Measurements from ENCODE around the gene PRKAR2B.
"Not testable (repeated sequence)": the region's sequence is repeated elsewhere in the genome, so short reads cannot be mapped to it uniquely, and the experiment has no call there.

PRKAR2B gene

GRCh38 chr7:107080099-107080505 lies 35.6 kb downstream of the PRKAR2B start:
- Histone ChIP-seq H3K27ac (ENCODE audit: low read length) (no peak overlapping the region), H3K27me3 (ENCODE audit: control insufficient read depth in 1 of 2, insufficient read depth in 2 of 2, low read length in 2 of 2) (no peaks in the 10 kb centered on the region), H3K4me1 (ENCODE audit: control insufficient read depth, insufficient read depth, low read length) (no peaks in the 10 kb centered on the region), H3K36me3 (ENCODE audit: control insufficient read depth in 2 of 2, insufficient read depth in 2 of 2, low read length in 2 of 2) (no peaks in the 10 kb centered on the region), H3K9ac (ENCODE audit: low read length in 2 of 2) (no peak overlapping the region), H3K9me3 (ENCODE audit: control insufficient read depth in 2 of 2, low read length in 2 of 2) (no peaks in the 10 kb centered on the region), H3K4me3 (ENCODE audit: low read length in 2 of 2) (no peak overlapping the region)

- Histone ChIP-seq H3K4me3 (ENCODE audit: low read length in 2 of 2) (no peak overlapping the region), H3K9ac (ENCODE audit: low read length in 2 of 2) (no peak overlapping the region), H3K27ac (ENCODE audit: low read length) (no peak overlapping the region), H3K36me3 (ENCODE audit: control insufficient read depth in 2 of 2, insufficient read depth in 2 of 2, low read length in 2 of 2) (no peaks in the 10 kb centered on the region), H3K9me3 (ENCODE audit: control insufficient read depth in 2 of 2, low read length in 2 of 2) (no peaks in the 10 kb centered on the region), H3K27me3 (ENCODE audit: control insufficient read depth in 1 of 2, insufficient read depth in 2 of 2, low read length in 2 of 2) (no peaks in the 10 kb centered on the region), H3K4me1 (ENCODE audit: control insufficient read depth, insufficient read depth, low read length) (no peaks in the 10 kb centered on the region)
Measured at GRCh38 chr7:107080533-107080932, 36.0 kb downstream of the PRKAR2B start.

DNA sequence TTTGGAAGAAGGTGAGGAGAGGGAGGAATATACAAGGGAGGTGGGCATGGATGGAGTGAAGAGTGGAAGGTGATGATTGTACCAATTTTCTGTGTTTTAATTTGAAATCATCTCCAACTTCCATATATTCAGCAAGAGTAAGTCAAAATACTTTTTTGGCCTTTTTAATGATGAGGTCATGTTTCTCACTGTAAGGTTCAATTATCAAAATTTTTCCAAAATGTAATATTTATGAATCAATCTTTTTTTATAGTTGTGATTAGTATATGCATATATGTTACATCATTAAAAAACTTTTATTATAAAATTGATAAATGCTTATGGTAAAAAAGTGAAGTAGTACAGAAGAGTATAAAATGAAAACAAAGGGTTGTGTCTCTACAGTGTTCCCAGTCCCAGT lies 40.7 kb downstream of the PRKAR2B start:
- Histone ChIP-seq H3K4me1 (ENCODE audit: control insufficient read depth, insufficient read depth, low read length) (no peaks in the 10 kb centered on the region), H3K27me3 (ENCODE audit: control insufficient read depth in 1 of 2, insufficient read depth in 2 of 2, low read length in 2 of 2) (no peaks in the 10 kb centered on the region), H3K9me3 (ENCODE audit: control insufficient read depth in 2 of 2, low read length in 2 of 2) (no peaks in the 10 kb centered on the region), H3K27ac (ENCODE audit: low read length) (no peak overlapping the region), H3K36me3 (ENCODE audit: control insufficient read depth in 2 of 2, insufficient read depth in 2 of 2, low read length in 2 of 2) (no peaks in the 10 kb centered on the region), H3K9ac (ENCODE audit: low read length in 2 of 2) (no peak overlapping the region), H3K4me3 (ENCODE audit: low read length in 2 of 2) (no peak overlapping the region)

GRCh38 chr7:107089627-107090026 lies 45.1 kb downstream of the PRKAR2B start:
- Histone ChIP-seq H3K4me1 (ENCODE audit: control insufficient read depth, insufficient read depth, low read length) (no peaks in the 10 kb centered on the region), H3K27ac (ENCODE audit: low read length) (no peak overlapping the region), H3K9ac (ENCODE audit: low read length in 2 of 2) (no peak overlapping the region), H3K4me3 (ENCODE audit: low read length in 2 of 2) (no peak overlapping the region), H3K36me3 (ENCODE audit: control insufficient read depth in 2 of 2, insufficient read depth in 2 of 2, low read length in 2 of 2) (no peaks in the 10 kb centered on the region), H3K9me3 (ENCODE audit: control insufficient read depth in 2 of 2, low read length in 2 of 2) (no peaks in the 10 kb centered on the region), H3K27me3 (ENCODE audit: control insufficient read depth in 1 of 2, insufficient read depth in 2 of 2, low read length in 2 of 2) (no peaks in the 10 kb centered on the region)

DNA sequence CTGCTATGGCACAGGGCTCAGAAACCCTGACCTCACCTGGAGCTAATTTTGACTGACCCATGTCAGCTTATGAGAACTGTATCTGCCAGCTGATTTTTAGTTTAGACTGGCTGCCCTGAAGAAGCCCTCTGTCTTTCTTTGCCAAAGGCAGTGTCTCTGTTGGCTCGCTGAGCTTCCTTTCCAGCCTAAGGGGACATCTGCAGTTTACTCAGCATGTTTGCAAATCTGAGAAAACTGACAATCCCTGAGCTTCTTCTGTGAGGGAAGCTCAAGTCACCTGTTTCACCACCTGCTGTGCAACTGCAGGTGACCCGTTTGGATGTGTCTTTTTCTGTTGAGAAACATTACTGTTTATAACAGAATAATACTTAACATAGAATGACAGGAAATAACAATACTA lies 46.0 kb downstream of the PRKAR2B start:
- Histone ChIP-seq H3K36me3 (ENCODE audit: control insufficient read depth in 2 of 2, insufficient read depth in 2 of 2, low read length in 2 of 2) (no peaks in the 10 kb centered on the region), H3K9me3 (ENCODE audit: control insufficient read depth in 2 of 2, low read length in 2 of 2) (no peaks in the 10 kb centered on the region), H3K27ac (ENCODE audit: low read length) (no peak overlapping the region), H3K27me3 (ENCODE audit: control insufficient read depth in 1 of 2, insufficient read depth in 2 of 2, low read length in 2 of 2) (no peaks in the 10 kb centered on the region), H3K4me1 (ENCODE audit: control insufficient read depth, insufficient read depth, low read length) (no peaks in the 10 kb centered on the region), H3K4me3 (ENCODE audit: low read length in 2 of 2) (no peak overlapping the region), H3K9ac (ENCODE audit: low read length in 2 of 2) (no peak overlapping the region)

DNA sequence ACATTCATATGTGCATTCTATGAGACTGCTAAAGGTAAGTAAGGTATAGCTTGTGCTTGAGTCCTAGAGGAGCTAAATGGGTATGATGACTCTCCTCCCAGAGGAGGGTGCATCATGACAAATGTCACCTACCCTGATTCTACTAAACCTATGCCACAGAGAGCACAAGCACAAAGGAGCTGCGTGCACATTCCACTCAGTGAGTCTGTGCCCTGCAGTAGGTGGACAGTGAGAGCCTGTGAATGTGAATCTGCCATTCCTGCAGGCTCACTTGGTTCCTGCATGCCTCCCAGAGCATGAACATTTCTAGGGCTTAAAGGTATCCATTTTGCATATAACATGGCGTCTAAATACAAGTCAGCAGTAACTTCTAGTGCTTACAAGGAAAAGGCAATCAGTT lies 46.8 kb downstream of the PRKAR2B start:
- Histone ChIP-seq H3K27me3 (ENCODE audit: control insufficient read depth in 1 of 2, insufficient read depth in 2 of 2, low read length in 2 of 2) (no peaks in the 10 kb centered on the region), H3K4me1 (ENCODE audit: control insufficient read depth, insufficient read depth, low read length) (no peaks in the 10 kb centered on the region), H3K27ac (ENCODE audit: low read length) (no peak overlapping the region), H3K36me3 (ENCODE audit: control insufficient read depth in 2 of 2, insufficient read depth in 2 of 2, low read length in 2 of 2) (no peaks in the 10 kb centered on the region), H3K4me3 (ENCODE audit: low read length in 2 of 2) (no peak overlapping the region), H3K9me3 (ENCODE audit: control insufficient read depth in 2 of 2, low read length in 2 of 2) (no peaks in the 10 kb centered on the region), H3K9ac (ENCODE audit: low read length in 2 of 2) (no peak overlapping the region)

- H3K27me3 ChIP-seq (ENCODE audit: control insufficient read depth in 1 of 2, insufficient read depth in 2 of 2, low read length in 2 of 2); H3K36me3 ChIP-seq (ENCODE audit: control insufficient read depth in 2 of 2, insufficient read depth in 2 of 2, low read length in 2 of 2); H3K4me3 ChIP-seq (ENCODE audit: low read length in 2 of 2); H3K27ac ChIP-seq (ENCODE audit: low read length); H3K9me3 ChIP-seq (ENCODE audit: control insufficient read depth in 2 of 2, low read length in 2 of 2); H3K4me1 ChIP-seq (ENCODE audit: control insufficient read depth, insufficient read depth, low read length); H3K9ac ChIP-seq (ENCODE audit: low read length in 2 of 2): not testable (repeated sequence)
Measured at GRCh38 chr7:107093671-107094070, 49.2 kb downstream of the PRKAR2B start.

DNA sequence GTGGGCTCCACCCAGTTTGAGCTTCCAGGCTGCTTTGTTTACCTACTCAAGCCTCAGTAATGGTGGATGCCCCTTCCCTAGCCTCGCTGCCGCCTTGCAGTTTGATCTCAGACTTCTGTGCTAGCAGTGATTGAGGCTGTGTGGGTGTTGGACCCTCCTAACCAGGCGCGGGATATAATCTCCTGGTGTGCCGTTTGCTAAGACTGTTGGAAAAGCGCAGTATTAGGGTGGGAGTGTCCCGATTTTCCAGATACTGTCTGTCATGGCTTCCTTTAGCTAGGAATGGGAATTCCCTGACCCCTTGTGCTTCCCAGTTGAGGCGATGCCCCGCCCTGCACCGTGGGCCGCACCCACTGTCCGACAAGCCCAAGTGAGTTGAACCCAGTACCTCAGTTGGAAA lies 54.6 kb downstream of the PRKAR2B start:
- not testable (repeated sequence) for H3K9me3 ChIP-seq (ENCODE audit: control insufficient read depth in 2 of 2, low read length in 2 of 2); H3K27ac ChIP-seq (ENCODE audit: low read length); H3K4me1 ChIP-seq (ENCODE audit: control insufficient read depth, insufficient read depth, low read length); H3K27me3 ChIP-seq (ENCODE audit: control insufficient read depth in 1 of 2, insufficient read depth in 2 of 2, low read length in 2 of 2); H3K9ac ChIP-seq (ENCODE audit: low read length in 2 of 2); H3K36me3 ChIP-seq (ENCODE audit: control insufficient read depth in 2 of 2, insufficient read depth in 2 of 2, low read length in 2 of 2); H3K4me3 ChIP-seq (ENCODE audit: low read length in 2 of 2)

- H3K9me3 ChIP-seq (ENCODE audit: control insufficient read depth in 2 of 2, low read length in 2 of 2) = peaks cover 0 to 4% of the 10 kb centered on the region in 2 donors
- H3K27me3 ChIP-seq (ENCODE audit: control insufficient read depth in 1 of 2, insufficient read depth in 2 of 2, low read length in 2 of 2) = no peaks in the 10 kb centered on the region
- H3K4me1 ChIP-seq (ENCODE audit: control insufficient read depth, insufficient read depth, low read length) = peaks cover 3% of the 10 kb centered on the region
- no peak overlapping the region for H3K9ac ChIP-seq (ENCODE audit: low read length in 2 of 2)
- no peaks in the 10 kb centered on the region for H3K36me3 ChIP-seq (ENCODE audit: control insufficient read depth in 2 of 2, insufficient read depth in 2 of 2, low read length in 2 of 2)
- H3K4me3 ChIP-seq (ENCODE audit: low read length in 2 of 2) = no peak overlapping the region
- H3K27ac ChIP-seq (ENCODE audit: low read length) = no peak overlapping the region
Measured at GRCh38 chr7:107100824-107101223, 56.3 kb downstream of the PRKAR2B start.

DNA sequence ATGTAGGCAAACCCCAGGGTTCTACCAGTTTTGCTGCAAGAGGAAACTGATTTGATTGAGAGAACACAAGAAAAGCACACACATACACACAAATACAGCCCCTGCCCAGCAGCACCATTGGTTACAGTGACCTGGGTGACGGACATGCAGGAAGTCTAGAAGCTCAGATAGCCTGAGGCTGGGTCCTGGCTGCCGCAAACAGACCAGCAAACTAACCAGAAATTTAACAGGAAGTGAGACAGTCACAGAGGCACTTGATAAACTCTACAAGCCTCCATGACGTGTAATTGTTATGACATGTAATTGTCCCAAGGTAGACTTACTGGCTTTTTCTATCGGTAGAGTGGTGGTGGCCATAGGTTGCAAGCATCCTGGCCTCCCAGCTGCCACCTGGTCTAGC lies 58.9 kb downstream of the PRKAR2B start:
- Histone ChIP-seq H3K4me3 (ENCODE audit: low read length in 2 of 2) (no peak overlapping the region), H3K4me1 (ENCODE audit: control insufficient read depth, insufficient read depth, low read length) (peaks cover 5% of the 10 kb centered on the region), H3K9me3 (ENCODE audit: control insufficient read depth in 2 of 2, low read length in 2 of 2) (peaks cover 0 to 4% of the 10 kb centered on the region in 2 donors), H3K27me3 (ENCODE audit: control insufficient read depth in 1 of 2, insufficient read depth in 2 of 2, low read length in 2 of 2) (no peaks in the 10 kb centered on the region), H3K27ac (ENCODE audit: low read length) (no peak overlapping the region), H3K36me3 (ENCODE audit: control insufficient read depth in 2 of 2, insufficient read depth in 2 of 2, low read length in 2 of 2) (no peaks in the 10 kb centered on the region), H3K9ac (ENCODE audit: low read length in 2 of 2) (no peak overlapping the region)

DNA sequence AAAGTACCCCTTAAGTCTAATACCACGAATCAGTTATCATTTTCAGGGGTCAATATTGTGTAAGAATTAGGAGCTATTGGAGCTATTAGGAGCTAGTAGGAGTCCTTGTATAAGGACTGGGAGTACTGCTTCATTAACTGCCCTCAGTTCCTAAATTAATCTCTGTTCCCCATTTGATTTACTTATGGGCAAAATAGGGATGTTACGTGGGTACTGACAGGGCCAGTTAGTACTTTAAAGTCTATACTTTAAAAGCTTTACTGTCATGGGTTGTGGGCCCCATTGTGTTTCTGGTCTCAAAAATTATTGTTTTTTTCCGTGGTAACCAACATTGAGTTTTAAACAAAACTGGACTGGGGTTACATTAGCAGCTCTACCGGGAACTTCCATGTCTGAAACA lies 60.3 kb downstream of the PRKAR2B start:
- no peak overlapping the region for H3K4me3 ChIP-seq (ENCODE audit: low read length in 2 of 2)
- peaks cover 7% of the 10 kb centered on the region for H3K4me1 ChIP-seq (ENCODE audit: control insufficient read depth, insufficient read depth, low read length)
- H3K27ac ChIP-seq (ENCODE audit: low read length) = no peak overlapping the region
- H3K36me3 ChIP-seq (ENCODE audit: control insufficient read depth in 2 of 2, insufficient read depth in 2 of 2, low read length in 2 of 2) = no peaks in the 10 kb centered on the region
- no peak overlapping the region for H3K9ac ChIP-seq (ENCODE audit: low read length in 2 of 2)
- H3K9me3 ChIP-seq (ENCODE audit: control insufficient read depth in 2 of 2, low read length in 2 of 2) = no peaks in the 10 kb centered on the region
- H3K27me3 ChIP-seq (ENCODE audit: control insufficient read depth in 1 of 2, insufficient read depth in 2 of 2, low read length in 2 of 2) = no peaks in the 10 kb centered on the region

All from stomach smooth muscle (tissue), 2 donors.